Measurements from ENCODE around the gene SHISA4.

SHISA4 gene

GRCh38 chr1:201905234-201905890 lies 16.7 kb downstream of the SHISA4 start:
- Histone ChIP-seq H3K27ac (no peak overlapping the region), H4K20me1 (no peaks in the 10 kb centered on the region), H3K4me2 (peak overlapping the region; percentile 37; the same call in 1 of the 2 replicates), H3K4me1 (peaks cover 16% of the 10 kb centered on the region), H3K9me3 (no peaks in the 10 kb centered on the region), H3K9ac (no peak overlapping the region), H3K27me3 (no peaks in the 10 kb centered on the region), H3K36me3 (no peaks in the 10 kb centered on the region), H3K4me3 (no peak overlapping the region)
- no peak for TF ChIP-seq Cebpa-rat (IDR thresholded peaks at IDR 0.05)

GRCh38 chr1:201906336-201906735 lies 17.6 kb downstream of the SHISA4 start:
- H3K36me3 ChIP-seq = no peaks in the 10 kb centered on the region
- no peaks in the 10 kb centered on the region for H4K20me1 ChIP-seq
- H3K9ac ChIP-seq = no peak overlapping the region
- no peaks in the 10 kb centered on the region for H3K9me3 ChIP-seq
- H3K4me1 ChIP-seq = peaks cover 16% of the 10 kb centered on the region
- no peak overlapping the region for H3K4me3 ChIP-seq
- no peak overlapping the region for H3K27ac ChIP-seq
- peak overlapping the region; percentile 37 for H3K4me2 ChIP-seq
- no peak for TF ChIP-seq Cebpa-rat (IDR thresholded peaks at IDR 0.05)
- no peaks in the 10 kb centered on the region for H3K27me3 ChIP-seq

- Histone ChIP-seq H3K27ac (no peak overlapping the region), H3K4me2 (no peak overlapping the region), H3K4me3 (no peak overlapping the region), H3K9me3 (no peaks in the 10 kb centered on the region), H3K4me1 (peaks cover 16% of the 10 kb centered on the region), H3K36me3 (no peaks in the 10 kb centered on the region), H4K20me1 (no peaks in the 10 kb centered on the region), H3K9ac (no peak overlapping the region), H3K27me3 (no peaks in the 10 kb centered on the region)
- TF ChIP-seq Cebpa-rat (IDR thresholded peaks at IDR 0.05) = no peak
These were observed 18.9 kb downstream of the SHISA4 start for GRCh38 chr1:201907621-201908020.

GRCh38 chr1:201911826-201912571 lies 23.3 kb downstream of the SHISA4 start:
- H3K27ac ChIP-seq = no peak overlapping the region

GRCh38 chr1:201912832-201913231 lies 24.1 kb downstream of the SHISA4 start:
- no peaks in the 10 kb centered on the region for H3K4me1 ChIP-seq
- H3K27me3 ChIP-seq = no peaks in the 10 kb centered on the region
- no peak overlapping the region for H3K4me2 ChIP-seq
- no peaks in the 10 kb centered on the region for H3K36me3 ChIP-seq
- no peak overlapping the region for H3K27ac ChIP-seq
- TF ChIP-seq Cebpa-rat (IDR thresholded peaks at IDR 0.05) = no peak
- H3K4me3 ChIP-seq = no peak overlapping the region
- no peak overlapping the region for H3K9ac ChIP-seq
- no peaks in the 10 kb centered on the region for H3K9me3 ChIP-seq
- H4K20me1 ChIP-seq = no peaks in the 10 kb centered on the region

More at GRCh38 chr1:201911826-201912571, 23.3 kb downstream of the SHISA4 start:
- Histone ChIP-seq H3K36me3 (no peaks in the 10 kb centered on the region), H3K4me1 (no peaks in the 10 kb centered on the region), H4K20me1 (no peaks in the 10 kb centered on the region), H3K4me3 (no peak overlapping the region), H3K9me3 (no peaks in the 10 kb centered on the region), H3K4me2 (no peak overlapping the region), H3K9ac (no peak overlapping the region), H3K27me3 (no peaks in the 10 kb centered on the region)
- no peak for TF ChIP-seq Cebpa-rat (IDR thresholded peaks at IDR 0.05)

GRCh38 chr1:201914456-201915235 lies 25.9 kb downstream of the SHISA4 start:
- no peaks in the 10 kb centered on the region for H3K36me3 ChIP-seq
- peaks cover 9% of the 10 kb centered on the region for H3K4me1 ChIP-seq
- no peaks in the 10 kb centered on the region for H4K20me1 ChIP-seq
- no peak for TF ChIP-seq Cebpa-rat (IDR thresholded peaks at IDR 0.05)
- H3K4me3 ChIP-seq = no peak overlapping the region
- no peaks in the 10 kb centered on the region for H3K9me3 ChIP-seq
- H3K4me2 ChIP-seq = no peak overlapping the region
- H3K27me3 ChIP-seq = no peaks in the 10 kb centered on the region
- H3K9ac ChIP-seq = no peak overlapping the region
- H3K27ac ChIP-seq = no peak overlapping the region

- Histone ChIP-seq H3K27me3 (no peaks in the 10 kb centered on the region), H4K20me1 (no peaks in the 10 kb centered on the region), H3K9me3 (no peaks in the 10 kb centered on the region), H3K36me3 (no peaks in the 10 kb centered on the region), H3K4me2 (no peak overlapping the region), H3K4me3 (no peak overlapping the region), H3K4me1 (peaks cover 9% of the 10 kb centered on the region), H3K9ac (no peak overlapping the region), H3K27ac (no peak overlapping the region)
- TF ChIP-seq Cebpa-rat (IDR thresholded peaks at IDR 0.05) = no peak
These were observed 28.1 kb downstream of the SHISA4 start for GRCh38 chr1:201916649-201917249.

- H3K27ac ChIP-seq = no peak overlapping the region
These were observed 28.8 kb downstream of the SHISA4 start for GRCh38 chr1:201917362-201918033.

GRCh38 chr1:201918343-201918742 lies 29.6 kb downstream of the SHISA4 start:
- no peaks in the 10 kb centered on the region for H3K9me3 ChIP-seq
- H3K27me3 ChIP-seq = no peaks in the 10 kb centered on the region
- H3K4me1 ChIP-seq = peaks cover 9% of the 10 kb centered on the region
- no peak overlapping the region for H3K9ac ChIP-seq
- H3K4me2 ChIP-seq = peak overlapping the region; percentile 37
- no peak for TF ChIP-seq Cebpa-rat (IDR thresholded peaks at IDR 0.05)
- no peaks in the 10 kb centered on the region for H3K36me3 ChIP-seq
- H3K4me3 ChIP-seq = no peak overlapping the region
- no peak overlapping the region for H3K27ac ChIP-seq
- no peaks in the 10 kb centered on the region for H4K20me1 ChIP-seq

More at GRCh38 chr1:201917362-201918033, 28.8 kb downstream of the SHISA4 start:
- Histone ChIP-seq H3K9ac (no peak overlapping the region), H3K4me3 (no peak overlapping the region), H4K20me1 (no peaks in the 10 kb centered on the region), H3K4me2 (no peak overlapping the region), H3K36me3 (no peaks in the 10 kb centered on the region), H3K27me3 (no peaks in the 10 kb centered on the region), H3K4me1 (peaks cover 9% of the 10 kb centered on the region), H3K9me3 (no peaks in the 10 kb centered on the region)
- TF ChIP-seq Cebpa-rat (IDR thresholded peaks at IDR 0.05) = no peak
